Activated CD8-positive, alpha-beta memory T cell treated with anti-CD3 and anti-CD28 coated beads for 48 hours (primary cell): Measurements from ENCODE around the gene CERK.
"Not testable (repeated sequence)": the region's sequence is repeated elsewhere in the genome, so short reads cannot be mapped to it uniquely, and the experiment has no call there.

ENCODE experiments used
- DNase-seq, 3 experiments: peaks; one replicate each; pipeline ENCODE4 v3.0.0-alpha.2; 2020; ENCODE audit warnings: low read depth in 2 of 3, low spot score in 2 of 3

The CERK gene

GRCh38 chr22:46650078-46650810 lies 87.8 kb downstream of the CERK start:
- no peak for DNase-seq

DNA sequence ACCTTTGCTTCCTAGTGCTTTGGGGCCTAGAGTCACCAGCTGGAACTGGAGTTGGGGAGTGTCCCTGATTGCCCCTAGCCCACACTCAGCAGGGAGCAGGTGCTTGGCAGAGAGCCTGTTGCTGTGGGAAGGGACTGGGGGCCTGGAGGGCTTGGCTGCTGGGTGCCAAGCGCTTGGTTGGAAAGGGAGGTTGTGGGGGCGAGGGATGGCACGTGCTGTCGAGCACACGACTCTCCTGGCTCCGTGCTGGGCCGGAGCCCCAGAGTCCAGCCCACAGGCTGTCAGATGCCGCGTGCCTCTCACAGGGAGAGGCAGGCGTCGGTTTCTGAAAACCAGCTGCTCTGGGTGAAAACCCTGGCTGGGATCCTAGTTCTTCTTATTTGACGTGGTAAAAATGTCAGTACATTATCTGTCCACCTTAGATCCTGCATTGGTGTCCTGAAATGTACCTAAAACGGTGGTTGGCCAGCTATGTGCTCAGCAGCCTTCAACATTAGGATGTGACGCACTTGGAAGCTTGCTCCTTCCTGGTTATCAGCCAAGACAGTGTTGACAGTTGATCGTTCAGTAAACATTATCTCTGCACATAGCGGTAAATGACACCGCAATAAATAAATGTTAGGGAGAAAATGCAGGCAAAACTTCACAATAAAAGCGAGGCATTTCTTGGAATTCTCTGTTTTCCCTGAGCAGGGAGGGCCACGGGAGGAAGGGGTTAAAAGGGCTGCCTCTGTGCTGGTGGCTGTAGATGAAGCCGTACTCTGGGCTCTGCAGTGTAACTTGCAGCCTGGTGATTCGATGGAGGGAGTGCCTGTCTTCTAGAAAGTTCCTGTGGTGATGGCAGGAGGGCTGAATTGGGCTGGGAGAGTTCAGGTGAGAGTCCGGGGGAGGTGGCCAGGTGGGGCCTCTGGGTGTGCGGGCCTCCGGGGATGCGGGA lies 88.6 kb downstream of the CERK start:
- no peak for DNase-seq

DNA sequence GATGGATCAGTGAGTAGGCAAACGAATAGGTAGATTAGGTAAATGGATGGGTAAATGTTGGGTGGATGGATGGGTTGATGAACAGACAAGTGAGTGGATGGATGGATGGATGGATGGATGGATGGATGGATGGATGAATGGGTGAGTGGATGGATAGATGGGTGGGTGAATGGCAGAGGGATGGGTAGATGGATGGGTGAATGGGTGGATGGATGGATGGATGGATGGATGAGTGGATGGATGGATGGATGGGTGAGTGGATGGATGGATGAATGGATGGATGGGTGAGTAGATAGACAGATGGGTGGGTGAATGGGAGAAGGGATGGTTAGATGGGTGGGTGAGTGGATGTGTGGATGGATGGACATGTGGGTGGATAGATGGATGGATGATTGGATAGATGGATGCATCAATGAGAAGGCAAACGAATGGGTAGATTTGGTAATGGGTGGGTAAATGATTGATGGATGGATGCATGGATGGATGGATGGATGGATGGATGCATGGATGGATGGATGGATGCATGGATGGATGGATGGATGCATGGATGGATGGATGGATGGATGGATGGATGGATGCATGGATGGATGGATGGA lies 89.7 kb downstream of the CERK start:
- not testable (repeated sequence) for DNase-seq

- no peak for DNase-seq
These were observed 91.4 kb downstream of the CERK start for GRCh38 chr22:46646531-46647215.

DNA sequence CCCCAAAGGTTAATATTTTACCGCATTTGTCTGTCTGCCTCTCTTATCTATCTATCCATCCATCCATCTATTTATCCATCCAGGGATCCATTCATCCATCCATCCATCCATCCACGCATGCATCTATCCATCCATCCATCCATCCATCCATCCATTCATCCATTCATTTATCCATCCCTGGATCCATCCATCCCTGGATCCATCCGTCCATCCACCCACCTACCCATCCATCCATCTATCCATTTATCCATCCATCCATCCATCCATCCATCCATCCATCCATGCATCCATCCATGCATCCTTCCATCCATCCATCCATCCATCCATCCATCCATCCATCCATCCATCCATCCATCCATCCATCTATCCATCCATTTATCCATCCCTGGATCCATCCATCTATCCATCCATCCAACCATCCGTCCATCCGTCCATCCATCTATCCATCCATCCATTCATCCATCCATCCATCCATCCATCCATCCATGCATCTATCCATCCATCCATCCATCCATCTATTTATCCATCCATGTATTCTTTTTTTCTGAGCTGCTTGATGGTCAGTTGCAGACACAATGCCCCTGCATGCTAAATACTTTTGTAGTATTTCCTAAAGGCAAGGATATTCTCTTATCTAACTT lies 95.1 kb downstream of the CERK start:
- not testable (repeated sequence) for DNase-seq

DNA sequence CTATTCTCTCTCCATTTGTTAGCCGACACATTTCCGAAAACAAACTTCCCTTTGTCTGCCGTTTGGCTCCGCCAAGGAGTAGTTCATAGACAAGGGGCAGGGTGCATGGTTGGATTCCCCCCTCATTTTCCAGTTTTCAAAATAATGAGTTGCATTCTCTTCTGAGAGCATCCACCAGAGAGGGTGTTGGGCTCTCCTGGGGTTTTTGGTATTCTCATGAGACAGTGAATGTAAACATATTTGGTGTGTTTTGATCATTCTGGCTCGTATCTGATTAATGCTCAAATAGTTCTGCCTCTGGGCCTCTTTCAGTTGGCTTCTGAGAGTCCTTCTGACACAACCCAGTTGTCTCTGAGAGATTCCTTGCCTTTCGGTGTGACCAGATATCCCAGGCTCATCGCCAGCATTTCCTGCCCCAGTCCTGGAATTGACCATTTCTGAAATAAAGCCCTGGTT lies 96.2 kb downstream of the CERK start:
- DNase-seq = no peak

- no peak for DNase-seq
These were observed 97.6 kb downstream of the CERK start for GRCh38 chr22:46640293-46641055.

DNA sequence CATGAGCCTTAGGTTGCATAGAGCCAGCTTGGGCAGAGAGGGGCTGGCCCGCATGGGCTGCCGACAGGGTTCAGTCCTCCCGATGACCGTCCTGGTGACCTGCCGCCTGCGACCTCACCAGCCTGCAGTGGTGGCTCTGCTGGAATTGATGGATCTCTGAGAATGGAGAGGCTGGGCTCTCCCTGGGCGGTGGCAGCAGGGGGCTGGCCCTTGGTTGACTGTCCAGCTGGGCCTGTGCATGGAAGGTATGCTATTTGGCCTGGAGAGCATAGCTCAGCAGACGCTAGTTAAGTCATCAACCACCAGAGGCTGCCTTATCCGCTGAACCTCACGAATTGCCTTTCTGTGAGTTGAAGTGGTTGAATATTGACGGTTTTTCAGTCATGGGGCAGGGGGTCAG lies 98.2 kb downstream of the CERK start:
- DNase-seq = no peak

DNA sequence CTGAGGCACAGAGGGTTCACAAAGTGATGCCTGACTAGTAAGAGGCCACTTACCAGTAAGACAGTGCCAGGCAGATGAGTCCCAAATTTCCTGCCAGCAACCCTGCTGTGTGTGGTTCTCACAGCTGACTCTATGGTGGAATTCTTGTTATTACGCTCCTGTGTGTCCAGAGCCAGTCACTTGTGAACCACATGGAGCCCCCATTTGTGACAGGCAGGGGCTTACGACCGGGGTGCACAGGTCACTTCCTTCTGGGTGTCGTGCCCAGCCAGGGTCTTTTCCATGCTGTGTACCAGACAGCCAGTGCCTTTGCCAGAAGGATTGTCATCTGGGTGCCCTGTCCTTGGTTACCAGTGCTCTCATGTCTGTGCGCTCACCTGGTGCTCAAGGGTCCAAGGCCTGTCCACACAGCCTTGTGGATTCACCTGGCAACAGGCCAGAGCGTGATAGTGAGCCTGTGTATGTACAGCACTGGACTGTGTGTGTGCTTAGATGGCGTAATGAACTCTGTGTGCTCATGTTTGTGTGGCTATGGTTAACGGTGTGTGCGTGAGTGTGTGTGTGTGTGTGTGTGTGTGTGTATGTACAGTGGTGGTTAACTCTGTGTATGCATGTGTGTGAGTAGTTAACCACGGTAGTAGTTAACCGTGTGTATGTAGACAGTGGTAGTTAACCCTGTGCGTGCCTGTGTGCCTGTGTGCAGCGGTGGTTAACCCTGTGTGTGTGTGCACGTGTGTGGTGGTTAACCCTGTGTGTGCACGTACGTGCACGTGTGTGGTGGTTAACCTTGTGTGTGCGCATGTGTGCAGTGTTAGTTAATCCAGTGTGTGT lies 99.2 kb downstream of the CERK start:
- DNase-seq = no peak

- no peak for DNase-seq
These were observed 100.1 kb downstream of the CERK start for GRCh38 chr22:46637711-46638600.

DNA sequence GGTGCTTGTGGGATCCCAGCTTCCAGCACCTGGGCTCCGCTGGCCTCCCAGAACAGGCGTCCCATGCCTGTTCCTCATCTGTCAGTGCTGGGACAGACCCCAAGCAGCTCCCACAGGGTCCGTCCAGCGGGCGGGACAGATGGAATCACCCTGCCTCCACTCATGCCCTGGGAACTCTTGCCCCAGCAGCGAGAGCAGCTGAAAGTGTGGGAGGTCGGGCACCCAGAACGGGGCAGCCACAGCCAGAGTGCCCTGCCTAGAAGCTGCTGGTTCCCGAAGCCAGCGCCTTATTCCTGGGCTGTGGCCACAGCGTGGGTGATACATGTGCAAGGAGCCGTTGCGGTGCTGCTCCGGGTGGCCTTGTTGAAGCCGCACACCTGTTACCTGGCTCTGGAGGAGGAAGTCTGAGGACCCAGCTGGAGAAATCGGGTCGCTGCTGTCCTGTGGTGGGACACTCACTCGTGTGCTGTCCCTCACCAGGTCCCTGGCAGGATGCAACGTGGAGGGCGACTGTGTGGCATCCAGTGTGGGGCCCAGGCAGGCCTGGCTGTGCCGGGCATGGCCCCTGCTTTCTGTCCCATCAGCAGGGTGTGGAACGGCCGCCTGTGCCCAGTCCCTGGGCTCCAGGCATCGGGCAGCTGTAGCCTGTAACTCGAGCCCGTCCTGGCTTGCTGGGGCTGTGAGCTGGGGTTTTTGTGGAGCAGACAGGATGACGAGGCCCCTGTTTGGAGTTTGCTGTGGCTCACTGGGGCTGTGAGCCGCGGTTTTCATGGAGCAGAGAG lies 101.6 kb downstream of the CERK start:
- no peak for DNase-seq

GRCh38 chr22:46635756-46636155 lies 102.3 kb downstream of the CERK start:
- DNase-seq = no peak

GRCh38 chr22:46634973-46635685 lies 102.9 kb downstream of the CERK start:
- not testable (repeated sequence) for DNase-seq
